Measurements from ENCODE around the gene RNF213. TPM values are rescaled to one million over a fixed set of nuclear protein-coding genes. Genes with fewer than 3 reads are reported as not detected.

Gene RNF213
- total RNA-seq, 1 experiment from 2014 or later = 70.5 TPM

GRCh38 chr17:80287038-80287437 is 26.4 kb downstream of the RNF213 start:
- Mint-ChIP-seq H3K36me3 (peaks cover 28% of the 10 kb centered on the region), H3K4me1 (peaks cover 12% of the 10 kb centered on the region), H3K9me3 (no peaks in the 10 kb centered on the region), H3K27me3 (ENCODE audit: low read depth) (no peaks in the 10 kb centered on the region), H3K27ac (0 out of 2 replicates have a peak overlapping the region, but pooled peaks have one; percentile 41), H3K4me3 (no peak overlapping the region)
- TF ChIP-seq SOX15 (CRISPR knock-in tag; IDR thresholded peaks at IDR 0.05) (no peak), FOXP1 (CRISPR knock-in tag; IDR thresholded peaks at IDR 0.05; ENCODE audit: borderline replicate concordance) (no peak), SP1 (CRISPR knock-in tag; conservative IDR thresholded peaks at IDR 0.05) (no peak), ZNF671 (CRISPR knock-in tag; IDR thresholded peaks at IDR 0.05) (no peak), ZNF396 (CRISPR knock-in tag; IDR thresholded peaks at IDR 0.05; ENCODE audit: borderline replicate concordance) (no peak), PRDM15 (CRISPR knock-in tag; IDR thresholded peaks at IDR 0.05) (no peak), NR2C2 (CRISPR knock-in tag; IDR thresholded peaks at IDR 0.05) (no peak), STAT6 (CRISPR knock-in tag; conservative IDR thresholded peaks at IDR 0.05; ENCODE audit: low read depth) (no peak), ZNF416 (CRISPR knock-in tag; IDR thresholded peaks at IDR 0.05) (no peak), ZNF263 (CRISPR knock-in tag; IDR thresholded peaks at IDR 0.05; ENCODE audit: low read depth) (no peak), ELF4 (CRISPR knock-in tag; IDR thresholded peaks at IDR 0.05; ENCODE audit: low read depth) (no peak), PRRX2 (CRISPR knock-in tag; IDR thresholded peaks at IDR 0.05) (no peak), CREM (CRISPR knock-in tag; IDR thresholded peaks at IDR 0.05) (no peak), ZSCAN18 (CRISPR knock-in tag; IDR thresholded peaks at IDR 0.05) (no peak), HMGXB4 (CRISPR knock-in tag; IDR thresholded peaks at IDR 0.05) (no peak)
- DNase-seq (ENCODE audit: low spot score) (no peak), ATAC-seq (no peak)
- POLR2A ChIA-PET = interaction anchor here (0.5 to 0.6 kb wide), 2 partner anchors 68 to 121 kb away, joined by 3 to 5 read pairs; no protein-coding TSS in a partner anchor
- CTCF ChIA-PET = interaction anchor here (0.8 kb wide), 1 partner anchor 74 kb away, joined by 5 read pairs; no protein-coding TSS in a partner anchor

GRCh38 chr17:80287806-80288567 is 27.3 kb downstream of the RNF213 start:
- no peaks in the 10 kb centered on the region for H3K9me3 Mint-ChIP-seq
- no peak for ATAC-seq
- H3K36me3 Mint-ChIP-seq = peaks cover 31% of the 10 kb centered on the region
- H3K27ac Mint-ChIP-seq = peak overlapping the region; percentile 75; the same call in 1 of the 2 replicates
- ChIA-PET POLR2A (interaction anchor here (0.5 kb wide), 1 partner anchor 69 kb away, joined by 5 read pairs; no protein-coding TSS in a partner anchor), CTCF (interaction anchor here (0.8 kb wide), 1 partner anchor 73 kb away, joined by 5 read pairs; no protein-coding TSS in a partner anchor)
- H3K27me3 Mint-ChIP-seq (ENCODE audit: low read depth) = no peaks in the 10 kb centered on the region
- H3K4me1 Mint-ChIP-seq = peaks cover 10% of the 10 kb centered on the region
- H3K4me3 Mint-ChIP-seq = no peak overlapping the region
- DNase-seq (ENCODE audit: low spot score) = no peak
- TF ChIP-seq ZMAT4 (CRISPR knock-in tag; IDR thresholded peaks at IDR 0.05) = no peak
- no peak for TF ChIP-seq ZNF396 (CRISPR knock-in tag; IDR thresholded peaks at IDR 0.05; ENCODE audit: borderline replicate concordance)
- TF ChIP-seq ELF4 (CRISPR knock-in tag; IDR thresholded peaks at IDR 0.05; ENCODE audit: low read depth) = no peak
- TF ChIP-seq ZNF671 (CRISPR knock-in tag; IDR thresholded peaks at IDR 0.05) = no peak
- TF ChIP-seq ETV6 (CRISPR knock-in tag; IDR thresholded peaks at IDR 0.05) = no peak
- no peak for TF ChIP-seq USF1 (CRISPR knock-in tag; IDR thresholded peaks at IDR 0.05)
- no peak for TF ChIP-seq ZNF121 (CRISPR knock-in tag; IDR thresholded peaks at IDR 0.05)
- TF ChIP-seq MLX (CRISPR knock-in tag; IDR thresholded peaks at IDR 0.05) = no peak
- no peak for TF ChIP-seq NFYB (CRISPR knock-in tag; conservative IDR thresholded peaks at IDR 0.05; ENCODE audit: low read depth)

Measured in WTC11 (cell line).